B cell (primary cell): ENCODE data around the gene CD96. TPM values are rescaled to one million over a fixed set of nuclear protein-coding genes. Genes with fewer than 3 reads are reported as not detected.

Experiments used
- ATAC-seq: fragments of 200-7000 bp; cut with Tn5 transposase; one replicate; pipeline ENCODE4 v1.10.0; 2021; ENCODE audit warnings: low read depth, mild to moderate bottlenecking, moderate number of reproducible peaks, moderate library complexity
- CTCF ChIA-PET: fragments of 350-600 bp; sonication (Branson Sonifier 250); formaldehyde crosslinking; loops from one replicate; lab custom pipeline; 2021; ENCODE audit warnings: antibody characterized with exemption, inconsistent platforms; lab: Charles Lee
- POLR2A ChIA-PET: fragments of 350-600 bp; sonication (Branson Sonifier 250); formaldehyde crosslinking; loops from one replicate; lab custom pipeline; 2021; ENCODE audit warnings: antibody characterized with exemption; lab: Charles Lee
- DNase-seq: peaks from one replicate; pipeline ENCODE4 v3.0.0; 2013
- H2AFZ ChIP-seq: 2 replicates; pipeline ENCODE4 v1.6.1; 2012; ENCODE audit warnings: mild to moderate bottlenecking, low read depth, low read length; ENCODE audit not compliant: insufficient read depth, poor library complexity, severe bottlenecking
- H3K27ac ChIP-seq, 2 donors: 1 replicate in 1 of 2; 2 replicates in 1 of 2; pipeline ENCODE4 v1.5.1; 2012 to 2013; ENCODE audit warnings: low read length in 2 of 2, mild to moderate bottlenecking in 2 of 2, moderate library complexity in 1 of 2
- H3K27me3 ChIP-seq, 4 experiments: fragments of 200-600 bp in 1 of 4; sonication (generic) in 1 of 4; replicated peaks in 1 of 4; 1 replicate in 2 of 4; 2 replicates in 2 of 4; pipeline versions ENCODE4 v1.6.1 to v1.7.0; 2013 to 2016; ENCODE audit warnings: low read length in 3 of 4, mild to moderate bottlenecking in 2 of 4, mixed read lengths in 1 of 4, moderate library complexity in 1 of 4; ENCODE audit not compliant: insufficient read depth in 4 of 4, control insufficient read depth in 3 of 4; ENCODE audit errors: control extremely low read depth in 1 of 4
- H3K36me3 ChIP-seq, 2 experiments: replicated peaks in 1 of 2; 1 replicate in 1 of 2; 2 replicates in 1 of 2; pipeline versions ENCODE4 v1.6.1 to v1.7.1; 2013; ENCODE audit warnings: low read length in 1 of 2; ENCODE audit not compliant: insufficient read depth in 2 of 2, control insufficient read depth in 1 of 2; ENCODE audit errors: control extremely low read depth in 1 of 2, extremely low read depth in 1 of 2
- H3K4me1 ChIP-seq, 2 donors: fragments of 200-600 bp in 1 of 2; sonication (generic) in 1 of 2; 1 replicate in 1 of 2; 2 replicates in 1 of 2; pipeline versions ENCODE4 v1.5.1 to v1.6.1; 2013 to 2017; ENCODE audit warnings: low read length in 2 of 2; ENCODE audit not compliant: control insufficient read depth in 2 of 2, insufficient read depth in 2 of 2
- H3K4me2 ChIP-seq: replicated peaks from 2 replicates; pipeline ENCODE3; 2012; ENCODE audit warnings: mild to moderate bottlenecking, low read depth, low read length; ENCODE audit not compliant: poor library complexity, severe bottlenecking
- H3K4me3 ChIP-seq, 5 experiments: fragments of 200-600 bp in 1 of 5; sonication (generic) in 1 of 5; 1 replicate in 3 of 5; 2 replicates in 2 of 5; pipeline versions ENCODE4 v1.5.1 to v1.7.0; 2011 to 2016; ENCODE audit warnings: low read length in 4 of 5, mild to moderate bottlenecking in 4 of 5, low read depth in 2 of 5, control low read depth in 1 of 5, moderate library complexity in 1 of 5; ENCODE audit not compliant: insufficient read depth in 1 of 5; ENCODE audit errors: control extremely low read depth in 1 of 5, extremely low read depth in 1 of 5
- H3K79me2 ChIP-seq: fragments of 200-600 bp; sonication (generic); one replicate; pipeline ENCODE4 v1.6.0; 2016; ENCODE audit warnings: low read length; ENCODE audit not compliant: control insufficient read depth, insufficient read depth
- H3K9ac ChIP-seq: fragments of 200-600 bp; sonication (generic); 2 replicates; pipeline ENCODE4 v1.6.1; 2017; ENCODE audit warnings: mild to moderate bottlenecking, low read length, moderate library complexity
- H3K9me3 ChIP-seq, 3 donors: one replicate each; pipeline versions ENCODE4 v1.6.1 to v1.7.1; 2013; ENCODE audit warnings: low read length in 2 of 3; ENCODE audit not compliant: control insufficient read depth in 2 of 3, insufficient read depth in 1 of 3; ENCODE audit errors: control extremely low read depth in 1 of 3
- H4K20me1 ChIP-seq: 2 replicates; pipeline ENCODE4 v1.6.0; 2012; ENCODE audit warnings: mild to moderate bottlenecking, low read length; ENCODE audit not compliant: insufficient read depth, control insufficient read depth, poor library complexity, severe bottlenecking
- H3K27ac Mint-ChIP-seq: one replicate; pipeline ENCODE4 v1.8.0; 2021; ENCODE audit warnings: mixed read lengths
- H3K27me3 Mint-ChIP-seq: one replicate; pipeline ENCODE4 v1.8.0; 2021; ENCODE audit warnings: mixed read lengths
- H3K4me1 Mint-ChIP-seq: one replicate; pipeline ENCODE4 v1.8.0; 2021; ENCODE audit warnings: mixed read lengths
- H3K4me3 Mint-ChIP-seq: one replicate; pipeline ENCODE4 v1.8.0; 2021; ENCODE audit warnings: mixed read lengths
- H3K9me3 Mint-ChIP-seq: one replicate; pipeline ENCODE4 v1.8.0; 2022; ENCODE audit warnings: mixed read lengths; ENCODE audit not compliant: insufficient read depth
- CTCF ChIP-seq: fragments of 200-600 bp; IDR thresholded peaks from one replicate; pipeline ENCODE4 v1.8.0; 2022; ENCODE audit warnings: antibody characterized with exemption, mild to moderate bottlenecking
- EZH2 ChIP-seq: IDR thresholded peaks from 2 replicates; pipeline ENCODE4 v1.6.1; 2012; ENCODE audit warnings: borderline replicate concordance, low read depth, mild to moderate bottlenecking, moderate library complexity, low read length; ENCODE audit not compliant: insufficient read depth, poor library complexity, severe bottlenecking
- WGBS: methylation state at CpG from one replicate; pipeline ENCODE4 v1.1.5; 2013; ENCODE audit warnings: missing lambda C conversion rate; ENCODE audit not compliant: insufficient coverage; 5-methylcytosine and 5-hydroxymethylcytosine counted together
- intact Hi-C: fragments of 100-400 bp; cut with micrococcal nuclease; formaldehyde crosslinking; loops from one replicate; pipeline ENCODE4 v1.10.0; 2022
- polyA plus RNA-seq: library from polyadenylated mRNA; depleted of rRNA; stranded (reverse); fragments of >200 nt; gene quantifications from 2 replicates; pipeline ENCODE4 v1.2.3, GENCODE V29; 2012
- total RNA-seq, 2 donors: library from RNA; stranded (reverse); fragments of 120-200 nt in 1 of 2; gene quantifications; 1 replicate in 1 of 2; 2 replicates in 1 of 2; pipeline versions ENCODE4 v1.2.3 to v1.2.4, GENCODE V29; 2013 to 2022

CD96 gene
- total and polyA plus RNA-seq, 2 donors (not counting 1 experiment from before 2014, with no cell fraction given), result 21.4 to 56.2 TPM

GRCh38 chr3:111667621-111668239 lies 125.7 kb downstream of the CD96 start:
- H2AFZ ChIP-seq, result peak overlapping the region; percentile 63
- intact Hi-C loops, result loop anchor here (1.0 to 5.0 kb wide), 5 partner anchors 50 to 460 kb away; partner anchors contain the start of gene ABHD10
- Mint-ChIP-seq H3K9me3 (peaks cover 2% of the 10 kb centered on the region), H3K27ac (peak overlapping the region; percentile 90), H3K27me3 (no peaks in the 10 kb centered on the region), H3K4me3 (peak overlapping the region; percentile 47), H3K4me1 (peaks cover 29% of the 10 kb centered on the region)
- POLR2A ChIA-PET, result interaction anchor here (1.1 kb wide), 2 partner anchors 51 to 311 kb away, joined by 3 to 6 read pairs; partner anchors contain the start of gene ABHD10
- TF ChIP-seq CTCF (no peak), EZH2 (no peak)
- peak overlapping the region; percentile 52 for H3K9ac ChIP-seq
- peak; percentile 95 for ATAC-seq
- CTCF ChIA-PET, result interaction anchor here (0.6 to 6.9 kb wide), 11 partner anchors 9 to 376 kb away, joined by 3 to 150 read pairs (median 7); partner anchors contain the start of gene PHLDB2
- no peaks in the 10 kb centered on the region for H3K27me3 ChIP-seq
- H4K20me1 ChIP-seq, result no peaks in the 10 kb centered on the region
- no peaks in the 10 kb centered on the region for H3K79me2 ChIP-seq
- H3K36me3 ChIP-seq, result no peaks in the 10 kb centered on the region
- H3K4me2 ChIP-seq, result peak overlapping the region; percentile 72
- H3K4me1 ChIP-seq, result peaks cover 19 to 29% of the 10 kb centered on the region in 2 donors
- H3K9me3 ChIP-seq, result peaks cover 3 to 12% (median 5%) of the 10 kb centered on the region in 3 donors
- 40% methylated on average over 1 of the region's 5 CpGs for WGBS
- peak overlapping the region in 4 of 5 experiments; percentile 4 to 62 (median 33) for H3K4me3 ChIP-seq
- DNase-seq, result peak; percentile 90
- H3K27ac ChIP-seq, result peak overlapping the region; percentile 88 to 94

GRCh38 chr3:111668326-111668725 lies 126.3 kb downstream of the CD96 start:
- Histone ChIP-seq H3K9ac (no peak overlapping the region), H3K79me2 (no peaks in the 10 kb centered on the region), H2AFZ (no peak overlapping the region), H3K27me3 (no peaks in the 10 kb centered on the region), H3K9me3 (peaks cover 0 to 12% (median 0%) of the 10 kb centered on the region in 3 donors), H4K20me1 (no peaks in the 10 kb centered on the region), H3K4me3 (no peak overlapping the region), H3K4me1 (peaks cover 23 to 28% of the 10 kb centered on the region in 2 donors), H3K4me2 (peak overlapping the region; percentile 72), H3K36me3 (no peaks in the 10 kb centered on the region), H3K27ac (peak overlapping the region in 1 of 2 donors; percentile 94)
- ChIA-PET CTCF (interaction anchor here (0.9 to 6.9 kb wide), 20 partner anchors 9 to 376 kb away, joined by 3 to 150 read pairs (median 5); partner anchors contain the start of gene PHLDB2), POLR2A (interaction anchor here (1.1 kb wide), 2 partner anchors 52 to 311 kb away, joined by 3 to 6 read pairs; partner anchors contain the start of gene ABHD10)
- H3K4me1 Mint-ChIP-seq, result peaks cover 27% of the 10 kb centered on the region
- H3K9me3 Mint-ChIP-seq, result no peaks in the 10 kb centered on the region
- intact Hi-C loops, result loop anchor here (1.0 to 5.0 kb wide), 5 partner anchors 51 to 459 kb away; partner anchors contain the start of gene ABHD10
- DNase-seq (no peak), ATAC-seq (no peak)
- H3K27ac Mint-ChIP-seq, result no peak overlapping the region
- H3K4me3 Mint-ChIP-seq, result no peak overlapping the region
- no peaks in the 10 kb centered on the region for H3K27me3 Mint-ChIP-seq
- TF ChIP-seq EZH2, result no peak
- TF ChIP-seq CTCF, result no peak
